Hepatic stellate cell (primary cell): ENCODE results near the gene PLEKHG2.

Source experiments
- DNase-seq: peaks from one replicate; pipeline ENCODE4 v3.0.0; 2011; ENCODE audit warnings: low spot score

PLEKHG2 gene

GRCh38 chr19:39384839-39385568, 27.5 kb upstream of the PLEKHG2 start:
- DNase-seq = no peak

GRCh38 chr19:39385629-39386411, 26.6 kb upstream of the PLEKHG2 start:
- no peak for DNase-seq

DNA sequence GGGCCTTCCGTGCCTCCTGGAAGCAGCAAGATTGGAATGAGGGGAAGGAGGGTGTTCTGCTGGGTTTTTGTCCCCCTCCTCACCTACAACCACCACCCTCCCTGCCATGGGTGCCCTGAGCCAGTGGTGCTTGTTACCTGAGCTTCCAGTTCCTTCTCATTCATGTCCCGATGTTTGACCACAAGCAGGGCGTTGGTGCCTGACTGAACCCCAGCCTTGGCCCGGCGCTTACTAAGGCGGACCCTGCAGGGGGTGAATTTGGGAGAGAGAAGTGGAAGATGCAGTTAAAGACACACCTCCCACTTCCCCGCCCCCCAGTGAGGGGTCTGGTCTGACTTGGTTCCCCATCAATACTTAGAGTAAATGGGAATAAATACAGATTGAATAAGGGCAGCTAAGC, 25.9 kb upstream of the PLEKHG2 start:
- DNase-seq = no peak

- DNase-seq = no peak
Observed at GRCh38 chr19:39388657-39389056, 23.8 kb upstream of the PLEKHG2 start.

DNA sequence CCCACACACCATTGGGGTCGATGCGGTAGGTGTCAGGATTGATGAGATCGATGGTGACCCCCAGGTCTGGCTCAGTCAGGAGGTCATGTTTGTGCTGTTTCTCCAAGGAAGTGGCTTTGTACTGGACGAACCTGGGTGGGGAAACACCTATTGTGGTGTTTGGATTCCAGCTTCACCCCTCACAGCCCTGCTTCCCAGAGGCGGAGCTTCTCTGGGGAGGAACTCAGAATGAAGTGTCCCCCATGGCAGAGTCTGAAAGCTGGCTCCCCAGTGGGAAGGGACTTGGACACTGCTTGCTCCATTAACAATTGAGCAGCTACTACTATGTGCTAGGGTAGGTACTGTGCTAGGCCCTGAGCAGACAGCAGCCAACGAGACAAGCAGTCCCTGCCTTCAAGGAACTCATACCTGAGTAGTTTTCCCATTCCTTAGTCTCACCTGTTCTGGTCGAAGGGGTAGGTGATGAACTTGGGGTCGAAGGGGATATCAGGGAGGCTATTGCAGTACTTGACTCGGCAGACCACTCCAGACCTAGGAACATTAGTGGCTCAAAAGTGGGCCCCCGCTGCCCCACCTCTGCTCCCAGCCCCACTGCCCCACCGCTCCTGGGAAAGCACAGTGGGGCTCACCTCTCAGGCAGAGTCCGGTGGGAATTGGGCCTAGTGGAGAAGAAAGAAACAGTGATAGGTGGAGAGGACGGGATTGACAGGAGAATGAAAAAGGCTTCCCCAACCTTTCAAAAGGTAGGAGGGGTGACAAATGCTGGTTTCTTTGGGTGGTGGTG, 22.6 kb upstream of the PLEKHG2 start:
- DNase-seq = no peak

- DNase-seq = peak; percentile 45
Observed at GRCh38 chr19:39390451-39390750, 22.1 kb upstream of the PLEKHG2 start.

DNA sequence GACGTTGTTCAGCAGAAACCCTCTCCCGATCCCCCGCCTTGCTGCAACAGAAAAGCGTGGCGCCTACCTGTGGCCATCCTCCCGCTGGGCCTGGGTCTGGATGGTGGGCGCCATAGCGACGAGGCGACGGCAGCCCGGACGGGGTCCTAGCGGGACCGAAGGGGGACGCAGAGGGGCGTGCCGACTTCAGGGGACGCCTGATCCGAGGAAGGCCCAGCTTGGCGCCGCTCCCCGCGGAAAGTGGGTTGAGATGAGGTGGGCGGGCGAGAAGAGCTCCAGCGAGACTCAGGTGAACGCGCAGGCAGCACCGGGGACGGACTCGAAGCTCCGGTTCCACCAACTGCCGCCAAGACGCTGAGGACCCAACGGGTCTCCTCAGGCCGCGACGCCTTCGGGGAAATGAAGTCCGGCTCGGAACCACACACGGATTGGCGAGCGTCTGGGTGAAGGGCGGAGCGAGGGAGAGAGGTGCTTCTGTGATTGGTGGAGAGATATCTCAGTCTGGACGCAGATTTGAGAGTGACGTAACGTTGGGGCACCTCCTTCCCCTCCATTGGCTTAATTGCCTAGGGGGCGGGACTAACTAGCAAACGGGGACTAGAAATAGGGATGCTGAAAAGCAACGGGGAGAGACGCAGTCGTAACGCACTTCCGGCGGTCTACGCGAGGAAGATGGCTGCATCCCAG, 21.6 kb upstream of the PLEKHG2 start, which contains the start of the genes MED29 and PAF1:
Gene MED29 (plus strand): TSS at position 628 of the 687 bp plus-strand sequence. CDS start 45 bp downstream, at position 673.
Gene PAF1 (minus strand): TSS at position 356 of the 687 bp plus-strand sequence. CDS start 242 bp downstream, at position 114.
- DNase-seq = peak; percentile 99

DNA sequence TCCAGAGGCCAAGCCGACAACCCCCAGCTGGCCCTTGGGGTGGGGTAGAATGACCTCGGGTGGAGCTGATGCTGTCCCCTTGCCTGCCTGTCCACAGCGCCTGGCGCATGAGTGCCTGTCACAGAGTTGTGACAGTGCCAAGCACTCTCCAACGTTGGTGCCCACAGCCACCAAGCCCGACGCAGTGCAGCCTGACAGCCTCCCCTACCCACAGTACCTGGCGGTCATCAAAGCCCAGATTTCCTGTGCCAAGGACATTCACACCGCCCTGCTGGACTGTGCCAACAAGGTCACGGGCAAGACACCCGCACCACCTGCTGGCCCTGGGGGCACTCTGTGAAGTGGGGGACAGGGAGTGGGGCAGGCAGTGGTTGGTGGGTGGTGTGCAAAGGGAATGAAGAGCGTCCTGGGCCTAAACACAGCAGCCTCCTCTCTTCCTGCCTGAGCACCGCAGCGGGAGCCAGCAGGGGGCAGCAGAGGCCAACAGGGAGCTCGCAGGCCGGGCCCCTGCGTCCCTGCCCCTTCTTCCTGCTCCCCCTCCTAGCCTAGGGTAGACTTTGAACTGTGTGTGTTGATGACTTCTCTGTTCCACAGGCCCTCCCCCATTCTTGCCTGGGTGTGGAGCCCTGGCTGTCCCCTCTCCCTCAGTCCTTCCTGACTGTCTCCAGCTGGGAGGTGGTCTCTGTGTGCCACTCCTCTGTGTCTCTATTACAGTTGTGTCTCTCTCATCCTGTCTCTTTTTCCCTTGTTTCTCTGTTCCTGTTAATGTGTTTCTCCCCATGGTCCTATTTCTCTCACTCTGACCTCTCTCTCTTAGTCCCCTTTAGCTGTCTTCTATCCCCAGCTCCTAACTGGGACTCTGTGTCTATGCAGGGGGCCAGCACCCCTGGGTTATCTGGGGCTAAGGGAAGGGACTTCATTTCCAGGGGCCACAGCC, 14.8 kb upstream of the PLEKHG2 start:
- DNase-seq = peak; percentile 89

DNA sequence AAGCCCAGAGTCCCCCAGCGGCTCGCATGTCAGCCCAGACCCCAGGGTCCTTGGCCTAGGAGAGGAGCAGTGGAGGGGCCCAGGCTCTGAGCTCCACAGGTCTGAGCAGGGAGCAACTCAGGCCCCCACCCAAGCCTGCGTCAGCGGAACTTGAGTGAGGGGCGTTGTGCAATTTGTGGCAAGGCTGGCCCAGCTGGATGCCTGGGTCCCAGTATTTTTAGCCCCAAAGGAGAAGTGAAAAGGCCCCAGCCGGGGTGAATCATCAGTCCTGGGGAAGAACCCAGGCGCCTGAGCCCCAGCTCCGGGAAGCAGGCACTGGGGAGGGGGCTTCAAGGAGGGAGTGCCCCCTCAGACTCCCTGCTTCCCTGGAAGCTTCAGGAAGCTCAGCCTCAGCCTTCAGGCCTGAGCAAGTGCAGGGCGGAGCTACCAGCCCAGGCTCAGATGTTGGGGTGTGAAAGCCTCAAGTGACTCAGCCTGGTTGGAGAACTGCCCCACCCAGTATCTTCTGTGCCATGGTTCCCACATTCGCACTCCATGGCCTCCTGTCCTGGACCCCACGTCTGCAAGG, 14.1 kb upstream of the PLEKHG2 start:
- DNase-seq = peak; percentile 68

DNA sequence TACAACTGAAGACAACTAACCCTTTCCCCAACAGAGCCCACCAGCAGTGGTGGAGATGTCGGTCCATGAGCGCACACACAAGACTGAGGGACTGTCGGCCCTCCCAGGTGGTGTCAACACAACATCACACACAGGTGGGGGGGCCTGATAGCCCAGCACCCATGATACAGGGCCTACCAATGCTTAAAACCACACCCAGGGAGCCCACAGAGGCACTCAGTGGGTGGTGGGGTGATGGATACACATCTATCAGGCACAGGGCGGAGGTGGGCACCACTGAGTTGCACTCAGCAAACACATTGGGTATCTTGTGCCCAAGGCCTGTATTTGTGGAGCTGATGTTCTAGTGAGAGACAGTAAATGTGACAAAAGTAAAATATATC, 12.8 kb upstream of the PLEKHG2 start:
- no peak for DNase-seq

- no peak for DNase-seq
Observed at GRCh38 chr19:39400061-39400460, 12.4 kb upstream of the PLEKHG2 start.

- no peak for DNase-seq
Observed at GRCh38 chr19:39401070-39401548, 11.4 kb upstream of the PLEKHG2 start.

DNA sequence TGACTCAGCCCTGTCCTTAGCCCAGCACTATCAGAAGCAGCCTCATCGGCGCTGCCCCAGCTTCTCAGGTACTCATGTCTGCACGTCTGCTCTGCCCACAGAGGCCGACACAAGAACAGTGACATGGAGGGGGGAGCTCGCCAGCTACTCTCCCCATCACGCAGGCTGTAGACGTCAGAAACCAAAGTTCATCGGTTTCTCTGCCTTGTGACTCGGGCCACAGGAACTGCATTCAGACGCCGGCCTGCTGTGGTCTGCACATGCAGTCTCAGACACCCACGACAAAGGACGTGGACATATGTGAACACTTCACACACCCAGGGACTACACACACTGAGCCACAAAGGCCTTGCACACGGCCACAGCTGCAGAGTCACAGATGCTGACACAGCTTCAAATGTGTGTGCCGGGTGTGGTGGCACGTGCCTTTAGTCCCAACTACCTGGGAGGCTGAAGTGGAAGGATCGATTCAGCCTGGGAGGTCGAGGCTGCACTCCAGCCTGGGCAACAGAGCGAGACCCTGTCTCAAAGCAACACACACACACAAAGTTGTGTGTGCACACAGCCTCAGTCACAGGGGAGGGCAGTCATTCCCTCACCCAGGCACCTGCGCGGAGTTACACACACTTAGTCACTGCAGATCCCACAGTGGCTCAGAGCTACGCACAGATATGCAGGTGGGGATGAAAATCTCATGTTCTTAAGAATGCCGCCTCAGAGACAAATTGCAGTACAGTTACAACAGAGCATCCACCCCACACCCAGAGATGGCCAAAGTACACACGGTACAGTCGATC, 10.7 kb upstream of the PLEKHG2 start:
- DNase-seq = peak; percentile 53

GRCh38 chr19:39402346-39403300, 9.8 kb upstream of the PLEKHG2 start:
- DNase-seq = peak; percentile 87

- peak; percentile 95 for DNase-seq
Observed at GRCh38 chr19:39403331-39404312, 8.8 kb upstream of the PLEKHG2 start.

DNA sequence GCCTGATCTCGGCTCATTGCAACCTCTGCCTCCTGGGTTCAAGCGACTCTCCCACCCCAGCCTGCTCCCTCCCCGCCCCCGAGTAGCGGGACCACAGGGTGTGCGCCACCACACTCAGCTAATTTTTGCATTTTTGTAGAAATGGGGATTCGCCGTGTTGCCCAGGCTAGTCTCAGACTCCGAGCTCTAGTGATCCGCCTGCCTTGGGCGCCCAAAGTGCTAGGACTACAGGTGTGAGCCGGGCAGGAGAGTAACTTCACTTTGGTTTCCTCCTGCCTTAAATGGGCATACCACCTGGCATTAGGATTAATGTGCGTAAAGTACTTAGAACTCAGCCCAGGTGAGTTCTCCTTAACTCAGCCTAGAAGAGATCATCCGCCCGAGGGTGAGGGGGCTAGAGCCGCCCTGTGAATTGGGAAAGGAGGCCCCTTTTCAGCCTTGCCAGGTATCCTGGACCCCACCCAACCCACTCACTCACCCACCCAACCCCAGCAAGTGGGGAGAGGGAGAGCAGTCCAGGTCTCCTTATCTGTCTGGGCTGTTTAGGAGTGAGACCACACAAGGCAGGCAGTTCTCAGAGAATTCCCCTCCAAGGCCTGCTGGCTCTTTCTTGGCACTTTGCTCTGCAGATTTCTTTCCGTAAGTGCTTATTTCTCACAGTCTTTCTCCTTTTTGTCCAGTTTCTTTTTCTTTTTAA, 7.1 kb upstream of the PLEKHG2 start:
- no peak for DNase-seq
